Measurements from ENCODE around the gene EMC10.

EMC10 gene

GRCh38 chr19:50515168-50515561 is 38.9 kb downstream of the EMC10 start:
- Histone ChIP-seq H3K4me1 (peaks cover 0 to 11% (median 10%) of the 10 kb centered on the region in 4 donors), H3K4me3 (no peak overlapping the region), H3K27ac (no peak overlapping the region), H3K36me3 (peaks cover 8 to 19% (median 11%) of the 10 kb centered on the region in 3 donors), H3K9me3 (no peaks in the 10 kb centered on the region), H3K27me3 (no peaks in the 10 kb centered on the region)
- TF ChIP-seq CTCF (IDR thresholded peaks at IDR 0.05), result no peak
- DNase-seq, result no peak
- intact Hi-C loops (cut with DNase I; ENCODE audit: low total_unique reads), result no loop called here

- Histone ChIP-seq H3K27me3 (no peaks in the 10 kb centered on the region), H3K9me3 (no peaks in the 10 kb centered on the region), H3K36me3 (peaks cover 8 to 19% (median 11%) of the 10 kb centered on the region in 3 donors), H3K27ac (no peak overlapping the region), H3K4me1 (peaks cover 0 to 6% (median 3%) of the 10 kb centered on the region in 4 donors), H3K4me3 (no peak overlapping the region)
- DNase-seq, result no peak
- intact Hi-C loops (cut with DNase I; ENCODE audit: low total_unique reads), result no loop called here
- TF ChIP-seq CTCF (IDR thresholded peaks at IDR 0.05), result no peak
Observed at GRCh38 chr19:50516456-50516855, 40.1 kb downstream of the EMC10 start.

- no peak overlapping the region for H3K27ac ChIP-seq
- no peak overlapping the region for H3K4me3 ChIP-seq
- H3K9me3 ChIP-seq, result no peaks in the 10 kb centered on the region
- peaks cover 0 to 4% (median under 1%) of the 10 kb centered on the region in 4 donors for H3K4me1 ChIP-seq
- intact Hi-C loops (cut with DNase I; ENCODE audit: low total_unique reads), result no loop called here
- H3K36me3 ChIP-seq, result peaks cover 8 to 19% (median 11%) of the 10 kb centered on the region in 3 donors
- no peak for TF ChIP-seq CTCF (IDR thresholded peaks at IDR 0.05)
- no peaks in the 10 kb centered on the region for H3K27me3 ChIP-seq
- no peak for DNase-seq
Observed at GRCh38 chr19:50516964-50517703, 40.8 kb downstream of the EMC10 start.

GRCh38 chr19:50517704-50518075 is 41.4 kb downstream of the EMC10 start:
- Histone ChIP-seq H3K27me3 (no peaks in the 10 kb centered on the region), H3K27ac (no peak overlapping the region), H3K36me3 (peaks cover 8 to 19% (median 11%) of the 10 kb centered on the region in 3 donors), H3K9me3 (no peaks in the 10 kb centered on the region), H3K4me3 (no peak overlapping the region), H3K4me1 (peaks cover 0 to 4% (median 0%) of the 10 kb centered on the region in 4 donors)
- no peak for TF ChIP-seq CTCF (IDR thresholded peaks at IDR 0.05)
- intact Hi-C loops (cut with DNase I; ENCODE audit: low total_unique reads), result no loop called here
- DNase-seq, result no peak

GRCh38 chr19:50518091-50519005 is 42.0 kb downstream of the EMC10 start:
- intact Hi-C loops (cut with DNase I; ENCODE audit: low total_unique reads), result no loop called here
- peaks cover 0 to 4% (median 0%) of the 10 kb centered on the region in 4 donors for H3K4me1 ChIP-seq
- no peak overlapping the region for H3K4me3 ChIP-seq
- DNase-seq, result no peak
- peaks cover 8 to 19% (median 11%) of the 10 kb centered on the region in 3 donors for H3K36me3 ChIP-seq
- H3K27ac ChIP-seq, result no peak overlapping the region
- H3K9me3 ChIP-seq, result no peaks in the 10 kb centered on the region
- TF ChIP-seq CTCF (IDR thresholded peaks at IDR 0.05), result no peak
- no peaks in the 10 kb centered on the region for H3K27me3 ChIP-seq

All from tibial artery (tissue), 4 donors.